ENCODE data around the gene LCA5. TPM values are rescaled to one million over a fixed set of nuclear protein-coding genes. Genes with fewer than 3 reads are reported as not detected.

LCA5 gene
- total RNA-seq, 1 experiment from 2014 or later, result 2.3 TPM

GRCh38 chr6:79518842-79519241, 18.4 kb downstream of the LCA5 start:
- Mint-ChIP-seq H3K27ac (no peak overlapping the region; a peak in 1 of 7 replicates), H3K36me3 (ENCODE audit: insufficient read depth in 1 of 3, low read depth in 3 of 3) (peaks cover 0 to 6% (median 0%) of the 10 kb centered on the region in 3 experiments; a peak in 1 of 7 replicates), H3K4me1 (peaks cover 2 to 3% of the 10 kb centered on the region in 2 experiments; a peak in 3 of 4 replicates), H3K4me3 (no peak overlapping the region), H3K9me3 (no peaks in the 10 kb centered on the region), H3K27me3 (ENCODE audit: low read depth) (no peaks in the 10 kb centered on the region)
- Histone ChIP-seq H3K9ac (ENCODE audit: extremely low read depth, insufficient read length, low read length) (no peak overlapping the region), H4K8ac (replicated peaks; ENCODE audit: insufficient read length, low read depth, low read length) (no peak overlapping the region), H3K27me3 (ENCODE audit: insufficient read depth, low read length) (no peaks in the 10 kb centered on the region), H3K4me2 (ENCODE audit: insufficient read depth, insufficient read length, low read length) (no peak overlapping the region), H3K23ac (ENCODE audit: insufficient read length, low read depth, low read length) (no peak overlapping the region), H3K4me1 (ENCODE audit: insufficient read depth, low read length) (no peaks in the 10 kb centered on the region), H3K9me3 (ENCODE audit: control insufficient read depth, low read depth, low read length) (no peaks in the 10 kb centered on the region), H4K5ac (ENCODE audit: insufficient read length, low read depth, low read length) (no peak overlapping the region), H2BK120ac (ENCODE audit: low read depth, low read length, poor library complexity, severe bottlenecking) (no peak overlapping the region), H3K27ac (ENCODE audit: insufficient read length, low read depth, low read length) (no peak overlapping the region), H3K79me2 (ENCODE audit: insufficient read depth, low read length) (no peaks in the 10 kb centered on the region), H2BK5ac (ENCODE audit: insufficient read length, low read length) (no peak overlapping the region), H2BK20ac (ENCODE audit: low read depth, low read length, poor library complexity, severe bottlenecking) (no peak overlapping the region), H4K20me1 (ENCODE audit: control insufficient read depth, insufficient read depth, insufficient read length) (no peaks in the 10 kb centered on the region), H3K18ac (ENCODE audit: insufficient read length, low read depth, low read length) (no peak overlapping the region), H3K56ac (ENCODE audit: insufficient read length, low read depth, low read length) (no peak overlapping the region), H3K4ac (ENCODE audit: low read depth, low read length) (no peak overlapping the region), H2BK15ac (ENCODE audit: low read depth, low read length) (no peak overlapping the region), H3K79me1 (ENCODE audit: insufficient read depth, low read depth, low read length, poor library complexity, severe bottlenecking) (no peaks in the 10 kb centered on the region), H4K91ac (ENCODE audit: insufficient read length, low read depth, low read length) (no peak overlapping the region), H3K23me2 (ENCODE audit: insufficient read length, low read depth, low read length, poor library complexity, severe bottlenecking) (no peaks in the 10 kb centered on the region), H3T11ph (ENCODE audit: low read length) (no peak overlapping the region), H2BK12ac (ENCODE audit: insufficient read length, low read depth, low read length) (no peak overlapping the region), H2AFZ (ENCODE audit: low read length) (no peak overlapping the region), H3K14ac (ENCODE audit: insufficient read depth, low read length) (no peak overlapping the region), H2AK5ac (ENCODE audit: insufficient read length, low read length) (no peak overlapping the region)
- no peak for TF ChIP-seq CTCF (conservative IDR thresholded peaks at IDR 0.05)
- no peak for DNase-seq
